Smooth muscle cell of the brain vasculature (primary cell): ENCODE results near the gene CS.

Source experiments
- DNase-seq: peaks from one replicate; pipeline ENCODE4 v3.0.0-alpha.2; 2012; ENCODE audit warnings: low read depth, low spot score

The CS gene

DNA sequence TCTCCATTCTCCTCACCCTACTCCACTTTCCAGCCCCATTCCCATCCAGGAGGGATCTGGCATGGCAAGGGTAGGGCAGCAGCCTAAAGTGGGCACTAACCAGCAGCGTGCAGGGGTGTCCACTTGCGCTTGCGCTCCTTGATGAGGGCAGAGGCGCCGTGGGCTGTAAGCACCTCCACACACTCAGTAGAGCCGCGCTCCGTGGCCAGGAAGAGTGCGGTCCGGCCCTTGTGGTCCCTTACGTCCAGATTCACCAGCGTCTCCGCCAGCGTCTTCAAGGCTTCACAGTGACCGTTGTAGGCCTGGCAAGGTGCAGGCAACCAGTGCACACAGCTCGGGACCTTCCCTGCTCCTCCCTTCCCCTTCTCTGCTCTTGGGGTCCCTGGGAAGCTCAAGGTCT lies 52.2 kb downstream of the CS start:
- DNase-seq, result no peak

DNA sequence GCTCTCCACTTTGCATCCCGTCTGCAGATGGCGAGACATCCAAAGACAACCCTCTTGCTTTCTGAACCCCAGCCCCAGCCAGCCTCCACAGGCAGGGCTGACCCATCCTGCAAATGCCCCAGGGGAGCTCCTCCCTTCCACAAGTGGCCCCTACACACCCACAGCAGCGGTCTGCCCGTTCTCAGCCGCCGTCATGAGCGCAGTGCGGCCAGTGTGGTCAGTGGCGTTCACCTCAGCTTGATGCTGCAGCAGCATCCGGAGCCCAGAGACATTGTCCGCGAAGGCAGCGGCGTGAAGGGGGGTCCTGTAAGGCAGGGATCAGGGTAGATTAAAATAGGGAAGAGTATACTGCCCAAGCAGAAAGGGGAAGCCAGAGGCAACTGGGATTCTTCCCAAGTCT lies 55.6 kb downstream of the CS start:
- no peak for DNase-seq

DNA sequence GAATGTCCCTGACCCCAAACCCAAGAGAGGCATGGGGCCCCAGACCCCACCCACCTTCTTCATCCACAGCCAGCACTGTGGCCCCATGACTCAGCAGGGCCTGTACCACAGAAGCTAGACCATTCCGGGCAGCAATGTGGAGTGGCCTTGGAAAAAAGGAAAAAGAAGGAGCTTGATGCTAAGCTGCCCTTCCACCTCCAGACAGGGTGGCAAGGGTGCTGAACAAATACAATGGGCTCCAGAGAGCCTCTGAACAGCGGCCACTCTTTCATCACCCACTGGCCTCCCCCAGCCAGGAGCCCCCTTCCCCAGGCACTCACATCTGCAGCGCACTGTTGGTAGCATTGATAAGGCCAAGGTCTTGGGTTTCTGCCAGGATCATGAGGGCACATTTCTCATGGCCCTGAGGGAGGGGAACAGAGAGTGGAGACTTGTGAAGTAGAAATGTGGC lies 56.4 kb downstream of the CS start:
- DNase-seq, result no peak

DNA sequence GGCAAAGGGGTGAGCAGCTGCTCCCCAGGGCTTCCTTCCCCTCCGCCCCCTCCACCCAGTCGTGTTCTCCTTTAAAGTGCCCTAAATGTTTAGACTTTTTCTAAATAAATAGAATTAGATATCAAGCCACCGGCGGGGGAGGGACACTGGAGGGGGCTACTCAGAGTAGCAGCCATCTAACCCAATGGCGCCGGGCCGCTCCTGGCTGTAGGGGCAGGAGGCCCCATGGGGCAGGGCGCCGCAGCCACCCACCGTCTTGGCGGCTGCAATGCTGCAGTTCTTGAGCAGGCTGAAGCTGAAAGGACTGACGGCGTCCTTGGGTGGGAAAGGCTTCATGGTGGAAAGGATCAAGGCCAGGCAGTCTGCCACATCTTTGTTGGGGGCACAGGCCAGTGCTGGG lies 57.1 kb downstream of the CS start:
- no peak for DNase-seq

DNA sequence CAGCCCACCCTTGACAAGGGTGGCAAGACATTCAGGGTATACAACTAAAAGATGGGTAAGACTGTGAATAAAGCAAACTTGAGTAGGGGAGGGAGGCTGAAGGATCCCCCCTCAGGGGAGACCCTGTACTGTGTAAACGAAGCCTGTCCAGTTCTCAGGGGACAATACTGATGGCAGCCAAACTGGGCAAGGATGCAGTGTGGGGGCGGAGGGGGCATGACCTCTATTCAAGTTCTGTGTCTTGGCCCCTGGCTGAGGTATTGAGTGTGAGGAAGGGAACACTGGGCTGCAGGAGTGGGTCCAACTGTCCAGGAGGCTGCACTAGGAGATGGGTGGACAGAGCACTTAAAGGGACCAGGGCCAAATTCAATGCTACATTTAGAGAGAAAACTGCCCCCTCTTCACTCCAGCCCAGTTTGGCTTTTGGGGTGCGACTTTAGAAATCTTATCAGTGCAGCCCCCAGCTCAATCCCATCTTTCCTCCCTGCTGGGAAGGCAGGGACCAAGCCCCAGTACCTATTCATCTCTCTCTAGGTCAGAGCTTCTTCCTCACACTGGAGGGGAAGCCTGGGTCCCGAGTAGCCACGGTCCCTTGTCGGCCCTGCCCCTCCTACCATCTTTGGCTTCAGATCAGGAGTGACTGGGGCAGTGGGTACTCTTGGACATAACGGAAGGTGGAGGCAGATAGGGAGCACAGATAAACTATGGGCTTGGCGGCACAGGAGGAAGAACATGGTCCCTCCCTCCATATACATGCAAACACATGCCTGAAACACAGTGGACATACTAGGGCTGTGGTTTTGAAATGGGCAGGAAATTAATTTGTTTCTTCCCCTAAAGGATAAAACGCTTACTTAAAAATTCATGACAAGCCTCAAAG lies 58.5 kb downstream of the CS start:
- no peak for DNase-seq

DNA sequence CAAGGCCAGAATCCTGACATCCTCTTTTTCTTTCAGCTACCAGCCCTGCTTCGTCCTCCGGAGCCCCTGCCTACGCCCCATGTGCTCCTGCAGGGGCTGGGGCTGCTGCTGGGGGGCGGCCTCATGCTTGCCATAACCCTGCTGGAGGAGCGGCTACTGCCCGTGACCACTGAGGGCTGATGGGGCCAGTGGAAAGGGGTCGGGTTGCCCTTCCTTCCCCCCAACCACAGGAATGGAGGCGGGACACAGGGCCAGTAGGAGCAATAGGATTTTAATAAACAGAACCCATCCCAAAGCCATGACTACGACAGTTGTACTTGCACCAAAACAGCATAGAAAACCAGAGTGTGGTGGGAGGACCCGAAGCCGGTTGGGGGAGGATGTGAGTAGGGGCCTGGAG lies 62.6 kb downstream of the CS start:
- no peak for DNase-seq

DNA sequence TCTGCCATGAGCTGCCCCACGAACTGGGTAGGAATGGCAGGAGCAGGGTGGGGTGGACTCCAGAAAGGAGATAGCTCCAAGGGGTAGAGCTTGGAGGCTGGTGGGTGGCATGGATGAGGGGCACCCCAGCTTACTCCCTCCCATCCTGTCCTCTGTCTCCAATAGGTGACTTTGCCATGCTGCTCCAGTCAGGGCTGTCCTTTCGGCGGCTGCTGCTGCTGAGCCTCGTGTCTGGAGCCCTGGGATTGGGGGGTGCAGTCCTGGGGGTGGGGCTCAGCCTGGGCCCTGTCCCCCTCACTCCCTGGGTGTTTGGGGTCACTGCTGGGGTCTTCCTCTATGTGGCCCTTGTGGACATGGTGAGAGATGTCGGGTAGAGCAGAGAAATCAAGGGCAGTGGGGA lies 63.1 kb downstream of the CS start:
- no peak for DNase-seq

DNA sequence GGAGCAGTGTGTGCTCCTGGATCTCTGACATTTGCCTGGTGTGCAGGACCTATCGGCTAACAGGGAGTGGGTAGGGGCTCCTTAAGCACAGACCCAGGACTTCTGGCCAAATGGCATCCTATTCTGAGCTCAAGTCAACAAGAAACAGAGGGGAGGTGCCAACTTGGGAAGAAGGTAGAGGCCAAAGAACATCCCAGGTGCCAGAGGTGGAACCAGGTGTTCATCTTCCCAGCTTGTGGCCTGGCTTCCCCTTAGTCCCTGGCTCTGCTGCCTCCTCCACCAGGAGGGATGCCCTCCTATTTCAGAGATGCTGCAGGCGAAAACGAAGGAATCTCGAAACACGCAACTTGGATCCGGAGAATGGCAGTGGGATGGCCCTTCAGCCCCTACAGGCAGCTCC lies 64.0 kb downstream of the CS start:
- DNase-seq, result no peak

DNA sequence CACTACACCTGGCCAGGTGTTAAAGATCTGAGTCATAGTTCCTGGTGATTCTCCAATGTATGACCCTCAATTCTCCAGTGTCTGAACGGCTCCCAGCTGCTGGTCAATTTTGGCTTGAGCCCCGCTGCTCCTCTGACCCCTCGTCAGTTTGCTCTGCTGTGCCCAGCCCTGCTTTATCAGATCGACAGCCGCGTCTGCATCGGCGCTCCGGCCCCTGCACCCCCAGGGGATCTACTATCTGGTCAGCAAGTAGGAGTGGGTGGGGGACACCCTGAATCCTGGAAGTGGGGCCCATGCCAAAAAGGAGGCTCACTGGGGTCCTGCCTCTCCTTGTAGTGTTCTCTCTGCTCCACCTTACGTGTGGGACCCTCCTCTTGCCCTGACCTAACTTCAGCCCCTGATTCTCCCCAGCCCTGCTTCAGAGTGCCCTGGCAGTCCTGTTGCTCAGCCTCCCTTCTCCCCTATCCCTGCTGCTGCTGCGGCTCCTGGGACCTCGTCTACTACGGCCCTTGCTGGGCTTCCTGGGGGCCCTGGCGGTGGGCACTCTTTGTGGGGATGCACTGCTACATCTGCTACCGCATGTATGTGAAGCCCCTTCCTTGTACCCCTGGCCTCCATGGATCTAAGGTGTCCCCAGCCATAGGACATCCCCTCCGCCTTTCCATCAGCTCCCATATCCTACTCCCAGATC lies 65.2 kb downstream of the CS start:
- no peak for DNase-seq

DNA sequence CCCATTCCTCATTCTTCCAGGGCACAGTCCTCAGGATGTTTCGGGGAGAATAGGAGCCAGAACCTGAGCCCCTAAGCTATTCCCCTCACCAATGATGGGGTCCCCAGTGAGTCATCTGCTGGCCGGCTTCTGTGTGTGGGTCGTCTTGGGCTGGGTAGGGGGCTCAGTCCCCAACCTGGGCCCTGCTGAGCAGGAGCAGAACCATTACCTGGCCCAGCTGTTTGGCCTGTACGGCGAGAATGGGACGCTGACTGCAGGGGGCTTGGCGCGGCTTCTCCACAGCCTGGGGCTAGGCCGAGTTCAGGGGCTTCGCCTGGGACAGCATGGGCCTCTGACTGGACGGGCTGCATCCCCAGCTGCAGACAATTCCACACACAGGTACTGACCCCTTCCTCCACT lies 68.9 kb downstream of the CS start:
- DNase-seq, result no peak

DNA sequence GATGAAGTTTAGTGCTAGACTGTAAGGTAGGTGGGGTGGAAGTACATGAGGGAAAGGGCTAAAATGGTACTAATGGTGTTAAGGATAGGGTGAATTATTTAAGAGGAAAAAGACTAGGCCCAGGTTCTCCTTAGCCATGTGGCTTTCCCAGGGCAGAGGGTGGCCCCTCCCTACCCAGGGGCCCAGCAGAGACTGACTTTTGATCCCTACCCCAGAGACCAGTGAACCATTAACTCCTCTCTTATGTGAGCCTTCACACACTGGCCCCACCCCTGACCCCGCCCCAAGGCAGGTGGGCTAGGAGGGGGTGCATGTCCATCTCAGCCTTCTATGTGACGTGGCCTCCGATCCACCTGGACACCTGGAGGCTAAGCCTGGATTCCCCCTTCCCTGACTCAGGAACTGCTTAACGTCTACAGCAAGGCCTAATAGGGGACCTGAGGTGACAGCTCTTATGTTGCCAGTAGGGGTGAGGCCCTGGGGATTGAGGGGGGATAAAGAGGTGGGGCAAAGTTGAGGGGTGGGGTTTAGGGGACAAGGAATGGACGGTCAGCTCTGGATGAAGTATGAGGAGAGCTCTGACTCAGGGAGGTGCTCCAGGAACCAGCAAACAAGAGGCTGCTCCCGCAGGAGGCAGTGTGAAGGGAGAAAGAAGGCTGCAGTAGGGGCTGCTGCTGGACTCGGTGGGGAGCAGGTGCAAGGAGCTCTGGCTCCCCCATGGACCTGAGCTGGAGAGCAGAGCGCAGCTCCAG lies 69.5 kb downstream of the CS start:
- no peak for DNase-seq

DNA sequence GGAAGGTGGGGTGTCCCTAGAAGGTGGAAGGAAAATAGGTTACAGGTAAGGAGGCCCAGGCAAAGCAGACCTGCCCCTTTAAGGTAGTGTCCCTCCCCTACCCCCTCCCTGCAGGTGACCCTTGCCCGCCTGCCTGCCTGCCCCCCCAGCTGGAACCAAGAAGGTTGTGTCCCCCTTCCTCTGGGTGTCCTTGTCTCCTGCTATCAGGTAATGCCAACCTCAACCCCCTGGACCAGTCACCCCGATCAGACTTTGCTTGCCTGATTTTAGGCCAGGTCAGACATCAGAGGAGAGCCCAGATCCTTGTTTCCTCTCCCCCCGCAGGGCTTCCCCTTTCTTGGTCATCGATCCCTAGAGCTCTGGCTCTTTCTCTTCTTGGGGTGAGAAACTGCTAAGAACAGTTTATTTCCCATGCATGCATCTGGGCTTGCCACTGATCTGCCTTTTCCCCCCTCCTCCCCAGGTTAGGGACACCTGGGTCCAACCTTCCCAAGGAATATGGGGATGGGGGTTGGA lies 70.2 kb downstream of the CS start, which contains the start of gene SLC39A5:
TSS of gene SLC39A5 (plus strand) at position 136 of the 516 bp plus-strand sequence. CDS start 1,224 bp downstream, outside the sequence.
- no peak for DNase-seq

DNA sequence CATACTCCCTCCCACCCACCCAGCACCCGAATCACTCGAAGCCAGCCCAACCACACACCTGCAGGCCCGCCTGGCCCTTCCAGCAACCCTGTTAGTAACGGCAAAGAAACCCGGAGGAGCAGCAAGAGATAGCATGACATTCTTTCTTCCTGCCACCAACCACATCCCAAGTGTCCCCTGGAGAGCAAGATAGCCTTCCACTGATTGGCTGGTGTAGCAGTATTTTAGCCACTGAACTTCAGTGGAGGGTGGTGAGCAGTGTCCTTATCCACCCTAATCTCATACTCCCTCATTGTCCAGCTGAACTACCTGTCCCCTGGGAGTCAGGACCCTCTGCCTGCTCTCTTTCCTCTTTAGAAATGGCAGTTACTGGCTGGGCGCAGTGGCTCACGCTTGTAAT lies 71.0 kb downstream of the CS start:
- DNase-seq, result no peak

DNA sequence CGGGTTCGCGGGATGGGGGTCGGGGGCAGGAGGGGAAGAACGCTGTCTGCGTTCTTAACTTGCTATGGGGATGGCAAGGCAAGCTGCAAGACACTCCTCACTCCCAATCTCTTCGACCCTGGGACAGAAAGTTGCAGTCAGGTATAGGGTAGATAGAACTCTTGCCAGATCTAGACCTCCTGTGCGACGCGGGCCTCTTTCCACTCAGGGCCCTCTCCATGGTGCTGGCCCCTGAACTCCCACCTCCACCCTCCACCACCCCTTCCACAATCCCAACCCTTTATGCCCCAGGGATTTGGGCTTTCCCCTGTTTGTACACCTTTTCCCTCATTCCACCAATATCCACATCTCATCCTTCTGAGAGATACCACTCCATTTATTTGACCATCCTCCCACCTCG lies 75.2 kb downstream of the CS start:
- DNase-seq, result no peak

DNA sequence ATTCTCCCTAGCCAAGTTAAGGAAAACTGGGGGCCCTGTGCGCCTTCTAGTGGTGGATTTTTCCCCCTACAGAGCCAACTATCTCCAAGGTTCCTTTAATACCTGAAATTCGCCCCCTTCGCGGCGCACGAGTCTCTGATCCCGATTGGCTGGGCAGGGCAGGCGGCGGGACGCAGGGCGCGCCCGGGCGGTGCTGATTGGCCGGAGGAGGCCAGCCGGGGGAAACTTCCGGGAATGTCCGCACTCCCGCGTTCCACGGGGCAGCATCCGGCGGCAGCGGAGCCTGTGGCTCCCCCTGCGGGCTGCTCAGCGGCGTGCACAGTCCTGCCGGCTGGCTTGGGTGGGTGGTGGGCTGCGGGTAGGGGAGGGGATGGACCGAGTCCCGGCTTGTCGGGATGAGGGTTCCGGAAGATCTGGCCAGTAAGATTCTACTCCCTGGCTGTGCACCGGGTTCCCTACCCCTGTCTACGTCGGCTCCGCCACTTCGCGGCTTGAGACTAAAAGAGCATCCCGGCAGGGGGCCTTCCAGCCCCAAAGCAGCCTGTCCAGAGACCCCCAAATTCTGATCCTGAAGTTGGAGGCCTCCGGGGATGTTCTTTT lies 75.9 kb downstream of the CS start, which contains the start of gene NABP2:
TSS of gene NABP2 (plus strand) at position 241 of the 600 bp plus-strand sequence. CDS start 515 bp downstream, outside the sequence.
- DNase-seq, result peak; percentile 95

DNA sequence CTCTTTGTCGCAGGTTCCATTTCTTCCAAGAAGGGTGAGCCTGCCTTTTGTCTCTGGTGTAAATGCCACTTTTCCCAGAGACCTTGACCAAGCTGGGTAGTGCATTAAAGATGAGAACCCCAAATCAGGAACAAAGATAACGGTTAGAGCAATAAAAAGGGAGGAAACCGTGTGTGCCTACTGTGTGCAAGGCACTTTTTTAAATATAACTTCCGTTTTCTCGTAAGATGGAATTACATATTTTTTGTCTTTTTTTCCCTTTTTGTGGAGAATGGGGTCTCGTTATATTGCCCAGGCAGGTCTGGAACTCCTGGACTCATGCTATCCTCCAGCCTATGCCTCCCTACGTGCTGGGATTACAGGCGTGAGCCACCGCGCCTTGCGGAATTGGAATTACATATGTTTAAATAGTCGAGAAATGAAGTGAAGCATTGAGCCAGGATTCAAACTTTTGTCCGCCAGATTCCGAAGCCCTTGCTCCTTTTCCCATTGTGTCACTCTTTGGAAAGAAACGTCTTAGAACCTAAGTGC lies 76.5 kb downstream of the CS start:
- DNase-seq, result no peak

DNA sequence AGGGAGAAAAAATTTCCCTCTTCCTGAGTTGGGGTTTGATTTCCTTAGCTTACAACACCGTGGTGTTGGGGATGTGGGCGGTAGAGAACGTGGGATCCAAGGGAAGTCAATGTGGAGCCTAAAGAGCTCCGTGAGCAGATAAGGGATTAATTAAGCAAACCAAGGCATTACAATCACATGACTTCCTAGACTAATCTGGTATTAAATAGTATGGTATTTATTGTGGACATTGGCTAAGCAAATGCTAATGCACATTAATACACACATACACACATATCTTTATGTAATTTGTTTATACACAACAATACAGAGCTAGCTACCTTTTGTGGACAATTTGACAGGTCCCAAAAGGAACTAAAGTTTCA lies 77.6 kb downstream of the CS start:
- no peak for DNase-seq

DNA sequence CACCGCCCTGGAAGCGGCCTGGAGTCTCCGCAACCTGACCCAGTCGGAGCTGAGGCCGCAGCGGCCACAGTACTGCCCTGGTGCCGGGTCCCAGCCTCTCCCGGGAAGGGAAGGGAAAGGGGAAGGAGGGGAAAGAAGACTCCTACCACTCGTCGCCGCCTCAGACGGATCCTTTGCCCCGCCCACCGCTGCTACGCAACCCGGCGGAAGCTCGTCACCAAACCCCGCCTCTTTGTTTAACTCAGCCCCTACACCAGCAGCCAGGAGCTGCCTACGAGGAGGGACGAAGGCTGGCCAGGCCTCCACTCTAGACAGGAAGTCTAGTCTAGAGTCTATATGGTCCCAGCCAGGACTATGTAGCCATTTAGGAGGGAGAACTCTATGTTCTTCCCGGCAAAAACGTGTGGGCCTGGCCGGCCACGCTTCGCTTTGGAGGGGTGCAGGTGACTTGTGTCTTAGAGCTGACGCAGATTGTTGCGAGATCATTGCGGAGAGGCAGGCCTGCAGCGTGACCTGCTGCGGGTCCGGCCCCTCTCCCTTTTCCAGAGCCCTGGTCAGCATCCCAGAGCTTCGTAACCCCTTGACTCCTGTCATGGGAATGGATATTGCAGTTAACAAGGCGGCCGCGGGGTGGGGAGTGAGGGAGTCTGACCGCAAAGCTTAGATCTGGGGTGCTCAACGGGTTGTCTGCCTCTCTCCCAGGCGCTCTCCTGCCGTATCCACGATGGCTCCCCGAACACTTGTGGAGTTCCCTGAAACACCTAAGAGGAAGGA lies 78.2 kb downstream of the CS start, which contains the start of gene RNF41:
TSS of gene RNF41 (minus strand) at position 166 of the 774 bp plus-strand sequence. CDS start 7,875 bp downstream, outside the sequence.
- DNase-seq, result peak; percentile 92
